Right lobe of liver (tissue), 6 donors: ENCODE data around the gene SNX21. TPM values are rescaled to one million over a fixed set of nuclear protein-coding genes. Genes with fewer than 3 reads are reported as not detected.
A peak's percentile ranks its signal among the peaks of the same experiment; 100 is the strongest.
"Not testable (repeated sequence)": the region's sequence is repeated elsewhere in the genome, so short reads cannot be mapped to it uniquely, and the experiment has no call there.

ENCODE experiments used
- ATAC-seq, 4 donors: fragments of 200-7000 bp; cut with Tn5 transposase; one replicate each; pipeline ENCODE4 v1.9.1; 2020; ENCODE audit warnings: mild to moderate bottlenecking in 4 of 4, moderate library complexity in 4 of 4
- DNase-seq, 3 donors: peaks; one replicate each; pipeline ENCODE4 v3.0.0-alpha.2; 2020
- H3K27ac ChIP-seq, 3 donors: fragments of 200-600 bp; one replicate each; pipeline ENCODE4 v1.8.0; 2022
- H3K27me3 ChIP-seq, 2 donors: fragments of 200-600 bp; one replicate each; pipeline ENCODE4 v1.8.0; 2022
- H3K36me3 ChIP-seq, 4 donors: fragments of 200-600 bp; sonication (generic) in 1 of 4; one replicate each; pipeline versions ENCODE4 v1.5.1 to v1.8.0; 2017 to 2022; ENCODE audit warnings: control low read depth in 1 of 4
- H3K4me1 ChIP-seq, 4 donors: fragments of 200-600 bp; sonication (generic) in 1 of 4; one replicate each; pipeline versions ENCODE4 v1.5.1 to v1.8.0; 2017 to 2022; ENCODE audit warnings: control low read depth in 1 of 4
- H3K4me3 ChIP-seq, 3 donors: fragments of 200-600 bp; one replicate each; pipeline ENCODE4 v1.8.0; 2022
- H3K9me3 ChIP-seq, 4 donors: fragments of 200-600 bp; sonication (generic) in 1 of 4; one replicate each; pipeline versions ENCODE4 v1.5.1 to v1.8.0; 2017 to 2022; ENCODE audit warnings: control low read depth in 1 of 4
- POLR2A ChIP-seq: fragments of 450-650 bp; IDR thresholded peaks from one replicate; pipeline ENCODE4 v1.6.1; 2017; ENCODE audit warnings: antibody characterized with exemption, mild to moderate bottlenecking
- WGBS: methylation state at CpG from one replicate; pipeline ENCODE4 v1.1.6; 2018; ENCODE audit warnings: low coverage, low lambda C conversion rate; ENCODE audit not compliant: insufficient coverage; ENCODE audit errors: missing lambda C conversion rate; 5-methylcytosine and 5-hydroxymethylcytosine counted together
- intact Hi-C, 2 donors: fragments of 100-400 bp; cut with DNase I; formaldehyde crosslinking; loops; one replicate each; pipeline versions ENCODE4 v1.11.2 to v1.14.1; 2022
- total RNA-seq, 6 experiments: library from RNA; depleted of rRNA in 2 of 6; stranded (reverse); fragments of >200 nt in 2 of 6; fragmentation: NEBNext Ultra II Directional in 3 of 6; extraction: Animal tissue kit (Norgen Biotek cat#: 25700) in 3 of 6; gene quantifications; one replicate each; pipeline versions ENCODE4 v1.1.0 to v1.2.4, GENCODE V29; 2016 to 2023
- TF ChIP-seq, protein P1 (sequence below), 4 donors: fragments of 200-600 bp in 3 of 4; fragments of 450-650 bp in 1 of 4; IDR thresholded peaks; one replicate each; pipeline versions ENCODE4 v1.5.1 to v1.8.0; 2016 to 2022; ENCODE audit warnings: antibody characterized with exemption in 4 of 4, mild to moderate bottlenecking in 2 of 4
- donor health status: DM: no; HTN: yes; CAD: no.
- donor health status: DM: no; HTN: no; CAD: no.
- donor health status: DM: no; HTN: no; CAD: no.
- donor health status: DM: no; HTN: yes; CAD: no.
- donor health status: DM: no; HTN: yes; CAD: no.

The SNX21 gene
- total RNA-seq, 6 experiments from 2014 or later, result 3.4 to 21.8 (median 6.8) TPM

DNA sequence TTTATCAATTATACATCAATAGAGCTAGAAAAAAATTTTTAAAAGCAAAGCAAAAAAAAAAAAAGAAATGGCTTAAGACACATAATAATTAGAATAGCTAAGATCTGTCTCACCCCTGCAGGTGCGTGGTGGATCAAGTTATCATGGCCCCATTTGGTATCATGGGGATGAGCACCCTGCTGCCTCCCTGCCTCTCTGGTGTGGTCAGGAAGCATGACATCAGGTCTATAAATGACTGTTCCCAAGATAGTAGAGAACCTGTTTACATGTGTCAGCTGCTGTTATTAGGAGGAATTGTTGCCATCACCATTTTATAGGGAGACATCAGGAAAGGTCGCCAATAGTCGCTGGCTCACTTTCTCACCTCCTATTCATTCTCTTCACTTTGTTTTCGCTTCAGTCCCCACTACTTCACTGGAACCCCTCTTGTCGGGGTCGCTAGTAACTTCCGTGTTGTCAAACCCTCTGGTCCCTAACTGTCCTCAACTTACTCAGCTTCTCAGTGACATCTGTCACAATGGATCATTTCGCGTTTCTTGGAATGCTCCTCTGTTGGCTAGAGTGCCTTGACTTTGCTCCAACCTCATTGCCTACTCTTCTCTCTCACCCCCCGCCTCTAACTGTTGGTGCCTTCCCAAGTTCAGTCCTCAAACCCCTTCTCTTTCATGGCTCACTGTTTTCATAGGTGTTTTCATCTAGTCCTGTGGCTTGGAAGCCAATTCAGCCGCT lies 37.1 kb upstream of the SNX21 start:
- Histone ChIP-seq H3K4me1 (peaks cover 0 to 9% (median 3%) of the 10 kb centered on the region in 4 donors), H3K27ac (no peak overlapping the region), H3K4me3 (no peak overlapping the region), H3K9me3 (no peaks in the 10 kb centered on the region), H3K36me3 (peaks cover 0 to 39% (median 13%) of the 10 kb centered on the region in 4 donors), H3K27me3 (no peaks in the 10 kb centered on the region)
- intact Hi-C loops, result loop anchor here in 1 of 2 donors (10.0 kb wide), 1 partner anchor 168 kb away; no protein-coding TSS in a partner anchor
- TF ChIP-seq POLR2A, result no peak
- TF ChIP-seq, protein P1, sequence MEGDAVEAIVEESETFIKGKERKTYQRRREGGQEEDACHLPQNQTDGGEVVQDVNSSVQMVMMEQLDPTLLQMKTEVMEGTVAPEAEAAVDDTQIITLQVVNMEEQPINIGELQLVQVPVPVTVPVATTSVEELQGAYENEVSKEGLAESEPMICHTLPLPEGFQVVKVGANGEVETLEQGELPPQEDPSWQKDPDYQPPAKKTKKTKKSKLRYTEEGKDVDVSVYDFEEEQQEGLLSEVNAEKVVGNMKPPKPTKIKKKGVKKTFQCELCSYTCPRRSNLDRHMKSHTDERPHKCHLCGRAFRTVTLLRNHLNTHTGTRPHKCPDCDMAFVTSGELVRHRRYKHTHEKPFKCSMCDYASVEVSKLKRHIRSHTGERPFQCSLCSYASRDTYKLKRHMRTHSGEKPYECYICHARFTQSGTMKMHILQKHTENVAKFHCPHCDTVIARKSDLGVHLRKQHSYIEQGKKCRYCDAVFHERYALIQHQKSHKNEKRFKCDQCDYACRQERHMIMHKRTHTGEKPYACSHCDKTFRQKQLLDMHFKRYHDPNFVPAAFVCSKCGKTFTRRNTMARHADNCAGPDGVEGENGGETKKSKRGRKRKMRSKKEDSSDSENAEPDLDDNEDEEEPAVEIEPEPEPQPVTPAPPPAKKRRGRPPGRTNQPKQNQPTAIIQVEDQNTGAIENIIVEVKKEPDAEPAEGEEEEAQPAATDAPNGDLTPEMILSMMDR (IDR thresholded peaks at IDR 0.05), result no peak
- DNase-seq (no peak), ATAC-seq (no peak)
- WGBS, result 94% methylated on average over 11 of the region's 11 CpGs

DNA sequence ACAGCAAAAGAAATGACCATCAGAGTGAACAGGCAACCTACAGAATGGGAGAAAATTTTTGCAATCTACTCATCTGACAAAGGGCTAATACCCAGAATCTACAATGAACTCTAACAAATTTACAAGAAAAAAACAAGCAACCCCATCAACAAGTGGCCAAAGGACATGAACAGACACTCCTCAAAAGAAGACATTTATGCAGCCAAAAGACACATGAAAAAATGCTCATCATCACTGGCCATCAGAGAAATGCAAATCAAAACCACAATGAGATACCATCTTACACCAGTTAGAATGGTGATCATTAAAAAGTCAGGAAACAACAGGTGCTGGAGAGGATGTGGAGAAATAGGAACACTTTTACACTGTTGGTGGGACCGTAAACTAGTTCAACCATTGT lies 36.1 kb upstream of the SNX21 start:
- not testable (repeated sequence) for DNase-seq, ATAC-seq, H3K4me1 ChIP-seq, H3K9me3 ChIP-seq, H3K27me3 ChIP-seq, H3K4me3 ChIP-seq, H3K27ac ChIP-seq
- peaks cover 0 to 50% (median 14%) of the 10 kb centered on the region in 4 donors for H3K36me3 ChIP-seq
- WGBS, result no CpG with 5 or more reads among the region's 1 CpG
- intact Hi-C loops, result loop anchor here in 1 of 2 donors (10.0 kb wide), 1 partner anchor 167 kb away; no protein-coding TSS in a partner anchor

DNA sequence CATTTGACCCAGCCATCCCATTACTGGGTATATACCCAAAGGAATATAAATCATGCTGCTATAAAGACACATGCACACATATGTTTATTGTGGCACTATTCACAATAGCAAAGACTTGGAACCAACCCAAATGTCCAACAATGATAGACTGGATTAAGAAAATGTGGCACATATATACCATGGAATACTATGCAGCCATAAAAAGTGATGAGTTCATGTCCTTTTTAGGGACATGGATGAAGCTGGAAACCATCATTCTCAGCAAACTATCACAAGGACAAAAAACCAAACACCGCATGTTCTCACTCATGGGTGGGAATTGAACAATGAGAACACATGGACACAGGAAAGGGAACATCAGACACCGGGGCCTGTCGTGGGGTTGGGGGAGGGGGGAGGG lies 35.6 kb upstream of the SNX21 start:
- not testable (repeated sequence) for H3K4me3 ChIP-seq, H3K27me3 ChIP-seq, H3K9me3 ChIP-seq, ATAC-seq, H3K27ac ChIP-seq, H3K4me1 ChIP-seq, DNase-seq
- 90% methylated on average over 2 of the region's 3 CpGs for WGBS
- intact Hi-C loops, result loop anchor here in 1 of 2 donors (10.0 kb wide), 1 partner anchor 167 kb away; no protein-coding TSS in a partner anchor
- H3K36me3 ChIP-seq, result peaks cover 0 to 54% (median 15%) of the 10 kb centered on the region in 4 donors

DNA sequence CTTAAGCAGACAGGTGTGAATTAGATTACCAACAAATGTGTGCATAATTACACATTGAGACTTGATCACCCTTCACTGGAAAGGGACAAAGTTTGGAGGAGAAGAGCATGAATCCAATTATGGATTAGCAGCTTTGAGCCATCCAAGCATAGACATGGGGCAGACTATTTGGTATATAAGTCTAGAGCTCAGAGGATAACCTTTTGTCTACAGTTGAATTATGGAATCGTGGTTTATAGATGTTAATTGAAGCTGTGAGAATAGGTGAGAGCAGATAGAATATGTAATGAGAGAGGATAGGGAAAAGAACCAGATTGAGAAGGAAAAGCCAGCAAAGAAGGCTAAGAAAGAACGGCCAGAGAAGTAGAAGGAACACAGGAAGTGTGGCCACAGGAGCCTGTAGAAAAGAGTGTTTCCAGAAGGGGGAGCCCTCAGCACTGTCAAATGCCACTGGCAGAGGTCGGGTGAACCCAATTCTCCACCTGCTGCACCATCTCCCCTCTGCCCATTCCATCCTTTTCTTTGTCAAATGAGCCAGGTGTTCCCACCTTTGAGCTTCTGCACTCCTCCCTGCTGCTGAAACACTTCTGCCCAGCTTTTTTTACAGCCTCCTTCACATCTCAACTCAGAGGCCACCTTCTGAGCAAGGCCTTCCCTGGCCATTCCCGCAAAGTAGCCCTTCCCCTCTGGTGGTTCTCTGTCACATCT lies 34.5 kb upstream of the SNX21 start:
- Histone ChIP-seq H3K9me3 (no peaks in the 10 kb centered on the region), H3K4me3 (no peak overlapping the region), H3K36me3 (peaks cover 0 to 61% (median 24%) of the 10 kb centered on the region in 4 donors), H3K27ac (no peak overlapping the region), H3K4me1 (no peaks in the 10 kb centered on the region), H3K27me3 (no peaks in the 10 kb centered on the region)
- WGBS, result 29% methylated on average over 4 of the region's 4 CpGs
- DNase-seq, result peak in 1 of 3 donors; percentile 55
- peak; percentile 87 to 91 (median 89) for ATAC-seq
- no peak for TF ChIP-seq POLR2A
- TF ChIP-seq, protein P1 (IDR thresholded peaks at IDR 0.05), result peak; percentile 35 to 80 (median 73)
- intact Hi-C loops, result loop anchor here in 1 of 2 donors (10.0 kb wide), 1 partner anchor 166 kb away; no protein-coding TSS in a partner anchor

DNA sequence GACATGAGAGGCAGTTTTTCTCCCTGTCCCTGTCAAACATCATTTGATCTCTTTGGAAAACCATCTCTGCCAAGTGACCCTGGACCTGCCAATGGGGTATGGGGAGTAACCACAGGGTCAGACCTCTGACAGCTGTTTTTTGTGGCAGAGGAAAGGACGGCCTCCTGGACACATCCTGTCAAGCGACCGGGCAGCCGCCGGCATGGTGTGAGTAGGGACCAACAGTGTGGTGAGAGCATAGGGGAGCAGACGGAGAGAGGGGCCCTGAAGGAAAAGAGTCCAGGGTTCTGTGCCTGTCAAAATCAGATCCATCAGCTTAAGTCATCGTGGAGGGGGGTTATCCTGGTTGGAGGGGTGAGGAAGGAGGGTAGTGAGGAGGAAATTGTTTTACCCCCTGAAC lies 31.7 kb upstream of the SNX21 start:
- Histone ChIP-seq H3K27ac (no peak overlapping the region), H3K36me3 (peaks cover 0 to 62% (median 26%) of the 10 kb centered on the region in 4 donors), H3K4me3 (no peak overlapping the region), H3K4me1 (no peaks in the 10 kb centered on the region), H3K27me3 (no peaks in the 10 kb centered on the region), H3K9me3 (no peaks in the 10 kb centered on the region)
- DNase-seq (no peak), ATAC-seq (no peak)
- intact Hi-C loops, result no loop called here
- 87% methylated on average over 6 of the region's 7 CpGs for WGBS
- TF ChIP-seq, protein P1 (IDR thresholded peaks at IDR 0.05), result no peak
- no peak for TF ChIP-seq POLR2A
